ENCODE results near the gene ETV5. TPM values are rescaled to one million over a fixed set of nuclear protein-coding genes. Genes with fewer than 3 reads are reported as not detected.
"Not testable (repeated sequence)": the region's sequence is repeated elsewhere in the genome, so short reads cannot be mapped to it uniquely, and the experiment has no call there.

ETV5 gene
- total and polyA plus RNA-seq, 5 donors, result 1.7 to 35.1 (median 6.3) TPM

- Histone ChIP-seq H3K27me3 (ENCODE audit: control insufficient read depth, insufficient read depth) (no peaks in the 10 kb centered on the region), H3K9me3 (ENCODE audit: control insufficient read depth, low read length) (no peaks in the 10 kb centered on the region), H3K27ac (ENCODE audit: low read length) (no peak overlapping the region), H3K4me1 (ENCODE audit: control insufficient read depth, insufficient read depth, low read length) (no peaks in the 10 kb centered on the region), H3K4me3 (ENCODE audit: low read length) (no peak overlapping the region)
- ATAC-seq (no peak), DNase-seq (no peak)
- WGBS, result 78% methylated on average over 8 of the region's 8 CpGs
- intact Hi-C loops (cut with DNase I), result no loop called here
Measured at GRCh38 chr3:186021673-186022362, 87.1 kb downstream of the ETV5 start.

GRCh38 chr3:186021250-186021649, 87.6 kb downstream of the ETV5 start:
- ATAC-seq; H3K27me3 ChIP-seq (ENCODE audit: control insufficient read depth, insufficient read depth); H3K27ac ChIP-seq (ENCODE audit: low read length); DNase-seq; intact Hi-C loops (cut with DNase I); H3K4me1 ChIP-seq (ENCODE audit: control insufficient read depth, insufficient read depth, low read length); H3K9me3 ChIP-seq (ENCODE audit: control insufficient read depth, low read length); H3K4me3 ChIP-seq (ENCODE audit: low read length): not testable (repeated sequence)
- 97% methylated on average over 6 of the region's 6 CpGs for WGBS

- intact Hi-C loops (cut with DNase I), result not testable (repeated sequence)
- WGBS, result 83% methylated on average over 2 of the region's 2 CpGs
Measured at GRCh38 chr3:186019288-186019687, 89.6 kb downstream of the ETV5 start.

GRCh38 chr3:186014866-186015265, 94.0 kb downstream of the ETV5 start:
- H3K4me3 ChIP-seq (ENCODE audit: low read length), result no peak overlapping the region
- no peak overlapping the region for H3K27ac ChIP-seq (ENCODE audit: low read length)
- no peaks in the 10 kb centered on the region for H3K27me3 ChIP-seq (ENCODE audit: control insufficient read depth, insufficient read depth)
- H3K9me3 ChIP-seq (ENCODE audit: control insufficient read depth, low read length), result no peaks in the 10 kb centered on the region
- WGBS, result 78% methylated on average over 3 of the region's 3 CpGs
- ATAC-seq, result no peak
- no peaks in the 10 kb centered on the region for H3K4me1 ChIP-seq (ENCODE audit: control insufficient read depth, insufficient read depth, low read length)
- no peak for DNase-seq
- intact Hi-C loops (cut with DNase I), result no loop called here

More at GRCh38 chr3:186019288-186019687, 89.6 kb downstream of the ETV5 start:
- H3K27ac ChIP-seq (ENCODE audit: low read length); H3K9me3 ChIP-seq (ENCODE audit: control insufficient read depth, low read length); DNase-seq; ATAC-seq; H3K27me3 ChIP-seq (ENCODE audit: control insufficient read depth, insufficient read depth); H3K4me1 ChIP-seq (ENCODE audit: control insufficient read depth, insufficient read depth, low read length); H3K4me3 ChIP-seq (ENCODE audit: low read length): not testable (repeated sequence)

- Histone ChIP-seq H3K27me3 (ENCODE audit: control insufficient read depth, insufficient read depth) (no peaks in the 10 kb centered on the region), H3K4me1 (ENCODE audit: control insufficient read depth, insufficient read depth, low read length) (no peaks in the 10 kb centered on the region), H3K9me3 (ENCODE audit: control insufficient read depth, low read length) (no peaks in the 10 kb centered on the region), H3K4me3 (ENCODE audit: low read length) (no peak overlapping the region), H3K27ac (ENCODE audit: low read length) (no peak overlapping the region)
- no peak for DNase-seq
- no peak for ATAC-seq
- 61% methylated on average over 7 of the region's 7 CpGs for WGBS
- intact Hi-C loops (cut with DNase I), result no loop called here
Measured at GRCh38 chr3:186013312-186013711, 95.6 kb downstream of the ETV5 start.

- ATAC-seq (no peak), DNase-seq (no peak)
- no peaks in the 10 kb centered on the region for H3K27me3 ChIP-seq (ENCODE audit: control insufficient read depth, insufficient read depth)
- H3K27ac ChIP-seq (ENCODE audit: low read length), result no peak overlapping the region
- H3K4me3 ChIP-seq (ENCODE audit: low read length), result no peak overlapping the region
- H3K9me3 ChIP-seq (ENCODE audit: control insufficient read depth, low read length), result no peaks in the 10 kb centered on the region
- 96% methylated on average over 4 of the region's 4 CpGs for WGBS
- no peaks in the 10 kb centered on the region for H3K4me1 ChIP-seq (ENCODE audit: control insufficient read depth, insufficient read depth, low read length)
- intact Hi-C loops (cut with DNase I), result no loop called here
Measured at GRCh38 chr3:186012137-186012536, 96.8 kb downstream of the ETV5 start.

GRCh38 chr3:186004671-186005070, 104.2 kb downstream of the ETV5 start:
- Histone ChIP-seq H3K4me1 (ENCODE audit: control insufficient read depth, insufficient read depth, low read length) (no peaks in the 10 kb centered on the region), H3K9me3 (ENCODE audit: control insufficient read depth, low read length) (no peaks in the 10 kb centered on the region), H3K4me3 (ENCODE audit: low read length) (no peak overlapping the region), H3K27me3 (ENCODE audit: control insufficient read depth, insufficient read depth) (no peaks in the 10 kb centered on the region), H3K27ac (ENCODE audit: low read length) (no peak overlapping the region)
- WGBS, result 89% methylated on average over 7 of the region's 7 CpGs
- intact Hi-C loops (cut with DNase I), result no loop called here
- DNase-seq, result no peak
- ATAC-seq, result no peak

- Histone ChIP-seq H3K4me1 (ENCODE audit: control insufficient read depth, insufficient read depth, low read length) (no peaks in the 10 kb centered on the region), H3K4me3 (ENCODE audit: low read length) (no peak overlapping the region), H3K9me3 (ENCODE audit: control insufficient read depth, low read length) (no peaks in the 10 kb centered on the region), H3K27me3 (ENCODE audit: control insufficient read depth, insufficient read depth) (no peaks in the 10 kb centered on the region), H3K27ac (ENCODE audit: low read length) (no peak overlapping the region)
- 65% methylated on average over 3 of the region's 3 CpGs for WGBS
- ATAC-seq, result no peak
- DNase-seq, result no peak
- intact Hi-C loops (cut with DNase I), result no loop called here
Measured at GRCh38 chr3:186004209-186004608, 104.7 kb downstream of the ETV5 start.

GRCh38 chr3:186003610-186004009, 105.3 kb downstream of the ETV5 start:
- no peak overlapping the region for H3K27ac ChIP-seq (ENCODE audit: low read length)
- DNase-seq (no peak), ATAC-seq (no peak)
- 44% methylated on average over 5 of the region's 5 CpGs for WGBS
- no peaks in the 10 kb centered on the region for H3K27me3 ChIP-seq (ENCODE audit: control insufficient read depth, insufficient read depth)
- H3K9me3 ChIP-seq (ENCODE audit: control insufficient read depth, low read length), result no peaks in the 10 kb centered on the region
- intact Hi-C loops (cut with DNase I), result no loop called here
- H3K4me3 ChIP-seq (ENCODE audit: low read length), result no peak overlapping the region
- no peaks in the 10 kb centered on the region for H3K4me1 ChIP-seq (ENCODE audit: control insufficient read depth, insufficient read depth, low read length)

GRCh38 chr3:186002884-186003472, 105.9 kb downstream of the ETV5 start:
- Histone ChIP-seq H3K4me1 (ENCODE audit: control insufficient read depth, insufficient read depth, low read length) (no peaks in the 10 kb centered on the region), H3K4me3 (ENCODE audit: low read length) (no peak overlapping the region), H3K27me3 (ENCODE audit: control insufficient read depth, insufficient read depth) (no peaks in the 10 kb centered on the region), H3K9me3 (ENCODE audit: control insufficient read depth, low read length) (no peaks in the 10 kb centered on the region), H3K27ac (ENCODE audit: low read length) (no peak overlapping the region)
- intact Hi-C loops (cut with DNase I), result no loop called here
- DNase-seq, result no peak
- ATAC-seq, result no peak
- 44% methylated on average over 3 of the region's 3 CpGs for WGBS

- 54% methylated on average over 2 of the region's 2 CpGs for WGBS
- DNase-seq (no peak), ATAC-seq (no peak)
- Histone ChIP-seq H3K27ac (ENCODE audit: low read length) (no peak overlapping the region), H3K4me1 (ENCODE audit: control insufficient read depth, insufficient read depth, low read length) (no peaks in the 10 kb centered on the region), H3K4me3 (ENCODE audit: low read length) (no peak overlapping the region), H3K27me3 (ENCODE audit: control insufficient read depth, insufficient read depth) (no peaks in the 10 kb centered on the region), H3K9me3 (ENCODE audit: control insufficient read depth, low read length) (no peaks in the 10 kb centered on the region)
- intact Hi-C loops (cut with DNase I), result no loop called here
Measured at GRCh38 chr3:186001842-186002241, 107.0 kb downstream of the ETV5 start.
